Ascending aorta (tissue), 2 donors: ENCODE measurements around the gene OR56A3. TPM values are rescaled to one million over a fixed set of nuclear protein-coding genes. Genes with fewer than 3 reads are reported as not detected.

Experiments used
- DNase-seq, 2 donors: peaks; one replicate each; pipeline ENCODE4 v3.0.0-alpha.2; 2019; ENCODE audit warnings: low spot score in 2 of 2
- H3K27ac ChIP-seq, 2 donors: fragments of 200-600 bp; sonication (generic); one replicate each; pipeline ENCODE4 v1.5.1; 2016 to 2017; ENCODE audit warnings: mild to moderate bottlenecking in 1 of 2
- H3K27me3 ChIP-seq: fragments of 200-600 bp; sonication (generic); one replicate; pipeline ENCODE4 v1.5.1; 2017
- H3K36me3 ChIP-seq, 2 donors: fragments of 200-600 bp; sonication (generic); one replicate each; pipeline ENCODE4 v1.5.1; 2016
- H3K4me1 ChIP-seq, 2 donors: fragments of 200-600 bp; sonication (generic); one replicate each; pipeline ENCODE4 v1.5.1; 2016 to 2017; ENCODE audit warnings: mild to moderate bottlenecking in 1 of 2
- H3K4me3 ChIP-seq, 2 donors: fragments of 200-600 bp; sonication (generic); one replicate each; pipeline ENCODE4 v1.5.1; 2016 to 2017; ENCODE audit warnings: mild to moderate bottlenecking in 1 of 2
- H3K9me3 ChIP-seq, 2 donors: fragments of 200-600 bp; sonication (generic); one replicate each; pipeline ENCODE4 v1.5.1; 2016
- intact Hi-C: fragments of 100-400 bp; cut with DNase I; formaldehyde crosslinking; loops from one replicate; pipeline ENCODE4 v1.15.1; 2023
- total RNA-seq: library from RNA; depleted of rRNA; stranded (reverse); fragments of >200 nt; gene quantifications from one replicate; pipeline ENCODE4 v1.1.0, GENCODE V29; 2016
- TF ChIP-seq, protein P1 (sequence below), 3 experiments: fragments of 200-600 bp in 2 of 3; fragments of 450-650 bp in 1 of 3; sonication (generic) in 2 of 3; IDR thresholded peaks; one replicate each; pipeline ENCODE4 v1.5.1; 2016 to 2019; ENCODE audit warnings: antibody characterized with exemption in 3 of 3, mild to moderate bottlenecking in 1 of 3, moderate library complexity in 1 of 3

OR56A3 gene
- total RNA-seq, 1 donor from 2014 or later = not detected

DNA sequence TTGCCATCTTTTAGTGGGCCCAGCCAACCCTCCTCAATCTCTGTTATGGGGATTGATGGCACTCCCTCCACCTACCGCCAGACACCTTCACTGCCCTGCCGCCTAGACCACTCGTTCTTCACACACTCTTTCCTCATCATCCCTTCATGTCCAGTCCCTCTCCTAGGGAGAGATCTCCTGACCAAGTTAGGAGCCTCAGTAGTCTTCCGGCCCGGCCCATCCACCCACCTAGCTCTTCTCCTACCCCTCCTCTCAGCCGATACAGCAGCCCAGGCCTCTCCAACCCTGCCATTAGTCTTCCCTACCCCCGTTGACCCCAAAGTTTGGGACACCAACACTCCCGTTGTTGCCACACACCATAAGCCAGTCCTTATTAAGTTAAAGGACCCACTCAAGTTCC, 11.0 kb upstream of the OR56A3 start:
- no peaks in the 10 kb centered on the region for H3K9me3 ChIP-seq
- no peaks in the 10 kb centered on the region for H3K27me3 ChIP-seq
- H3K27ac ChIP-seq = no peak overlapping the region
- intact Hi-C loops = no loop called here
- H3K36me3 ChIP-seq = no peaks in the 10 kb centered on the region
- no peak overlapping the region for H3K4me3 ChIP-seq
- no peaks in the 10 kb centered on the region for H3K4me1 ChIP-seq
- no peak for DNase-seq
- TF ChIP-seq, protein P1, sequence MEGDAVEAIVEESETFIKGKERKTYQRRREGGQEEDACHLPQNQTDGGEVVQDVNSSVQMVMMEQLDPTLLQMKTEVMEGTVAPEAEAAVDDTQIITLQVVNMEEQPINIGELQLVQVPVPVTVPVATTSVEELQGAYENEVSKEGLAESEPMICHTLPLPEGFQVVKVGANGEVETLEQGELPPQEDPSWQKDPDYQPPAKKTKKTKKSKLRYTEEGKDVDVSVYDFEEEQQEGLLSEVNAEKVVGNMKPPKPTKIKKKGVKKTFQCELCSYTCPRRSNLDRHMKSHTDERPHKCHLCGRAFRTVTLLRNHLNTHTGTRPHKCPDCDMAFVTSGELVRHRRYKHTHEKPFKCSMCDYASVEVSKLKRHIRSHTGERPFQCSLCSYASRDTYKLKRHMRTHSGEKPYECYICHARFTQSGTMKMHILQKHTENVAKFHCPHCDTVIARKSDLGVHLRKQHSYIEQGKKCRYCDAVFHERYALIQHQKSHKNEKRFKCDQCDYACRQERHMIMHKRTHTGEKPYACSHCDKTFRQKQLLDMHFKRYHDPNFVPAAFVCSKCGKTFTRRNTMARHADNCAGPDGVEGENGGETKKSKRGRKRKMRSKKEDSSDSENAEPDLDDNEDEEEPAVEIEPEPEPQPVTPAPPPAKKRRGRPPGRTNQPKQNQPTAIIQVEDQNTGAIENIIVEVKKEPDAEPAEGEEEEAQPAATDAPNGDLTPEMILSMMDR (IDR thresholded peaks at IDR 0.05) = no peak

DNA sequence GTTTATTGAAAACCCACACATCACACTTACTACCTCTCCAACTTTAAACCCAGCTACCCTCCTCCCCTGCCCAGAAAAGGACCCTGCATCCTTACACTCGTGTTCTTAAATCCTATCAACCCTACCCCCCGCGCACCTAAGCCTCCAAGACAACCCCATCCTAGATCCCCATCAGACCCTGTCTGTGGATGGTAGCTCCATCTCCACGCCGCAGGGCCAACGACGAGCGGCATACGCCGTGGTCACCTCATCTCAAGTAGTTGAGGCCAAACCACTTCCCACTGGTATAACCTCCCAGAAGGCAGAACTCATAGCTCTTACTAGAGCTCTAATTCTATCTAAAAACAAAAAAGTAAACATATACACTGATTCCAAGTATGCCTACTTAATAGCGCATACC, 9.4 kb upstream of the OR56A3 start:
- TF ChIP-seq, protein P1 (IDR thresholded peaks at IDR 0.05) = no peak
- Histone ChIP-seq H3K4me1 (no peaks in the 10 kb centered on the region), H3K36me3 (no peaks in the 10 kb centered on the region), H3K27me3 (no peaks in the 10 kb centered on the region), H3K9me3 (no peaks in the 10 kb centered on the region), H3K27ac (no peak overlapping the region), H3K4me3 (no peak overlapping the region)
- DNase-seq = no peak
- intact Hi-C loops = no loop called here

DNA sequence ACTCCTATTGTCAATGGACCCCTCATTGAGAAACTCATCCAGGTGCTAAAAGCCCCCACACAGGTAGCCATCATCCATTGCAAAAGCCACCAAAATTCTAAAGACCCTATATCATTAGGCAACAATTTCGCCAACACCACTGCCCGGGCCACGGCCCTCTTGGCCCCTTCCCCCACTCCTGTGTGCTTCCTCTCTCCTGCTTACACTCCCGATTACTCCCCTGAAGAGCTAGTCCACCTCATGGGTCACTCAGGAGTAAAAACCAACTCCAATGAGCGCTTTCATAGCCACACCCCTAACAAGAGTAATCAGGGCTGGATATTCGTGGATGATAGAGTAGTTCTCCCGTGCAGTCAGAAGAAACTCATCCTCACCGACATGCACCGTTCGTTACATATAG, 8.9 kb upstream of the OR56A3 start:
- Histone ChIP-seq H3K36me3 (no peaks in the 10 kb centered on the region), H3K27ac (no peak overlapping the region), H3K27me3 (no peaks in the 10 kb centered on the region), H3K4me1 (no peaks in the 10 kb centered on the region), H3K4me3 (no peak overlapping the region), H3K9me3 (no peaks in the 10 kb centered on the region)
- DNase-seq = no peak
- intact Hi-C loops = no loop called here
- TF ChIP-seq, protein P1 (IDR thresholded peaks at IDR 0.05) = no peak

DNA sequence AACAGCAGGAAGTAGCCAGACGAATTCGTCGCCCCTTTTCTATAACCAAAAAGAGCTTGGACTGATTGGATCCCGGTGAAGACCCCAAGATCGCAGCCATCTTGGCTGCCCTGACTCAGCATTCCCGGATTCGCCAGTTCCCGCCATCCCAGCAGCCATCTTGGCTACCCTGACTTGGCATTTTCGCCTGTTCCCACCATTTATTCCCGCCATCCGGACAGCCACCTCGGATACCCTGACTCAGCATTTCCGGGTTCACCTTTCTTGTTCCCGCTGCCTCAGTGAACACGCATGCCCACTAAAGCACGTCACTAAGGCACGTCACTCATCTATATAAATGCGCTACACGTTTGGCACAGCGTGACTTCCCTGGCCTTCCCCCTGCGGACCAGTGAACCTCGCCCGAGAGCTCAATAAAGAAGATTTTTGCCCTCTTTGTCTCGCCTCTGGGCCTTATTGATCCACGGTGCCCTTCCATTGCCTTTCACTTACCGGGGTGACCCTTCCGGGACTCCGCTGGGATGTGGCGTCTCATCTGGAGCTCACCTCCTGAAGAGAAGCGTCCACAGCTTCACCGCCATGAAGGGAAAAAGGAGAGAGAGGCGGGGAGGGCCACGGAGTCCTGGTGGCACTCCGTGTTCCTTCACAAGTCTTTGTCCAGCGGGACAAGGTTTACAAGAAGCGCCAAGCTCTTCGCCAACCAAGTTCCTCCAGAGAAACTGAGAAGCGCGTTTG, 4.0 kb upstream of the OR56A3 start:
- no peak overlapping the region for H3K4me3 ChIP-seq
- TF ChIP-seq, protein P1 (IDR thresholded peaks at IDR 0.05) = no peak
- no peak overlapping the region for H3K27ac ChIP-seq
- intact Hi-C loops = no loop called here
- H3K4me1 ChIP-seq = no peaks in the 10 kb centered on the region
- no peaks in the 10 kb centered on the region for H3K27me3 ChIP-seq
- no peaks in the 10 kb centered on the region for H3K36me3 ChIP-seq
- DNase-seq = no peak
- no peaks in the 10 kb centered on the region for H3K9me3 ChIP-seq

DNA sequence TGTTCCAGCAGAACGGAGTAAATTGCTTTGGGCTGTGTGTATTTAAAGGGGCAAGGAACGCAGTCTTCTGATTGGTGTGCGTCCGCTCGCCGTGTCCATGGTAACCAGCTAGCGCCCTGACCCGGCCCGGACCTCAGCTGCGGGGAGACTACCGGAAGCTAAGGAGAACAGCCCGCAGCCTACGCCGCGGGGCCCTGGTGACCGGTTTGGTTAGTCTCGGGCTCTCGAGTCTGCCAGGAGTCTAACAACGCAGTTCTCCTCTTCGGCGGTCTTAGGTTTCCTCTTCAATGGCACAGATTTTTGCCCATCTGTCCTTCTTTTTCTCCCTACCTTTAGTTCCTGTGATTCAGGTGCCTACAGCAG, 3.5 kb upstream of the OR56A3 start:
- TF ChIP-seq, protein P1 (IDR thresholded peaks at IDR 0.05) = no peak
- Histone ChIP-seq H3K36me3 (no peaks in the 10 kb centered on the region), H3K27ac (no peak overlapping the region), H3K9me3 (no peaks in the 10 kb centered on the region), H3K4me3 (no peak overlapping the region), H3K4me1 (no peaks in the 10 kb centered on the region), H3K27me3 (no peaks in the 10 kb centered on the region)
- no peak for DNase-seq
- intact Hi-C loops = no loop called here

DNA sequence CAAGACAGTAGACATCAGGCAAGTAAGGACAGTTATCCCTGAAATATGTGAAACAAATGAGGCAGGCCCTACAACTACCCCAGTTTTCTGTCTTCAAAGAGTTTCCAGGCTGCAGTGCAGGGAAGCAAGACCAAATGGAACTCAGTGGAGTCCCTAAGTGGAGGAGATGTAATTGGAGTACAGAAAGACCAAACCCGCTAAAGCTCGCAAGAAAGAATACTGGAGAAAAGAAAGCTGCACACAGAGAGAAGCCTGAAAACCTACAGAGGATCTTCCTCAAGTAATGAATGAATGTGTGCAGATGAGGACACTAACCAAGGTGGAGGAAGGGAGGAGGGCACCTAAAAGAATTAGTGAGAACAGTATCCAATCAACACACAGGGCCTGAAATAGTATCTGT, 1.3 kb upstream of the OR56A3 start:
- Histone ChIP-seq H3K4me1 (no peaks in the 10 kb centered on the region), H3K36me3 (no peaks in the 10 kb centered on the region), H3K27ac (no peak overlapping the region), H3K27me3 (no peaks in the 10 kb centered on the region), H3K4me3 (no peak overlapping the region), H3K9me3 (no peaks in the 10 kb centered on the region)
- intact Hi-C loops = no loop called here
- DNase-seq = no peak
- TF ChIP-seq, protein P1 (IDR thresholded peaks at IDR 0.05) = no peak
